ENCODE measurements around the gene CAVIN4. TPM values are rescaled to one million over a fixed set of nuclear protein-coding genes. Genes with fewer than 3 reads are reported as not detected.

Gene CAVIN4
- total RNA-seq, 6 experiments from 2014 or later: 0.12 to 0.19 (median 0.14) TPM; not detected in 2

- TF ChIP-seq CTCF (IDR thresholded peaks at IDR 0.05): no peak
- TF ChIP-seq POLR2A (IDR thresholded peaks at IDR 0.05): no peak
- no peak for ATAC-seq
- no peak for DNase-seq
- Histone ChIP-seq H3K36me3 (no peaks in the 10 kb centered on the region), H3K27me3 (no peaks in the 10 kb centered on the region), H3K4me3 (no peak overlapping the region), H3K27ac (no peak overlapping the region), H3K9me3 (no peaks in the 10 kb centered on the region), H3K4me1 (no peaks in the 10 kb centered on the region)
- WGBS (ENCODE audit: insufficient coverage, low coverage, low lambda C conversion rate, missing lambda C conversion rate): 68% methylated on average over 2 of the region's 2 CpGs
- intact Hi-C loops (cut with DNase I): no loop called here
Observed at GRCh38 chr9:100579665-100580064, 1.8 kb downstream of the CAVIN4 start.

- no peak for TF ChIP-seq POLR2A (IDR thresholded peaks at IDR 0.05)
- TF ChIP-seq CTCF (IDR thresholded peaks at IDR 0.05): no peak
- intact Hi-C loops (cut with DNase I): no loop called here
- Histone ChIP-seq H3K9me3 (no peaks in the 10 kb centered on the region), H3K36me3 (no peaks in the 10 kb centered on the region), H3K4me1 (no peaks in the 10 kb centered on the region), H3K27me3 (no peaks in the 10 kb centered on the region), H3K4me3 (no peak overlapping the region), H3K27ac (no peak overlapping the region)
- DNase-seq: no peak
- ATAC-seq: no peak
- 61% methylated on average over 3 of the region's 3 CpGs for WGBS (ENCODE audit: insufficient coverage, low coverage, low lambda C conversion rate, missing lambda C conversion rate)
Observed at GRCh38 chr9:100580257-100580656, 2.4 kb downstream of the CAVIN4 start.

GRCh38 chr9:100581081-100581480 lies 3.2 kb downstream of the CAVIN4 start:
- TF ChIP-seq CTCF (IDR thresholded peaks at IDR 0.05) (no peak), POLR2A (IDR thresholded peaks at IDR 0.05) (no peak)
- H3K4me3 ChIP-seq: no peak overlapping the region
- H3K4me1 ChIP-seq: no peaks in the 10 kb centered on the region
- no peaks in the 10 kb centered on the region for H3K36me3 ChIP-seq
- no peaks in the 10 kb centered on the region for H3K27me3 ChIP-seq
- intact Hi-C loops (cut with DNase I): no loop called here
- no peak overlapping the region for H3K27ac ChIP-seq
- 89% methylated on average over 7 of the region's 7 CpGs for WGBS (ENCODE audit: insufficient coverage, low coverage, low lambda C conversion rate, missing lambda C conversion rate)
- DNase-seq (no peak), ATAC-seq (no peak)
- H3K9me3 ChIP-seq: no peaks in the 10 kb centered on the region

GRCh38 chr9:100581661-100582060 lies 3.8 kb downstream of the CAVIN4 start:
- intact Hi-C loops (cut with DNase I): no loop called here
- DNase-seq: no peak
- WGBS (ENCODE audit: insufficient coverage, low coverage, low lambda C conversion rate, missing lambda C conversion rate): 76% methylated on average over 4 of the region's 4 CpGs
- no peaks in the 10 kb centered on the region for H3K9me3 ChIP-seq
- no peak for ATAC-seq
- no peaks in the 10 kb centered on the region for H3K4me1 ChIP-seq
- H3K36me3 ChIP-seq: no peaks in the 10 kb centered on the region
- no peak for TF ChIP-seq CTCF (IDR thresholded peaks at IDR 0.05)
- no peak for TF ChIP-seq POLR2A (IDR thresholded peaks at IDR 0.05)
- H3K27me3 ChIP-seq: no peaks in the 10 kb centered on the region
- no peak overlapping the region for H3K27ac ChIP-seq
- no peak overlapping the region for H3K4me3 ChIP-seq

Measured in right lobe of liver (tissue), 6 donors.